ENCODE results near the gene WWOX. TPM values are rescaled to one million over a fixed set of nuclear protein-coding genes. Genes with fewer than 3 reads are reported as not detected.

Gene WWOX
- total RNA-seq, 1 experiment from 2014 or later: 35.6 TPM

DNA sequence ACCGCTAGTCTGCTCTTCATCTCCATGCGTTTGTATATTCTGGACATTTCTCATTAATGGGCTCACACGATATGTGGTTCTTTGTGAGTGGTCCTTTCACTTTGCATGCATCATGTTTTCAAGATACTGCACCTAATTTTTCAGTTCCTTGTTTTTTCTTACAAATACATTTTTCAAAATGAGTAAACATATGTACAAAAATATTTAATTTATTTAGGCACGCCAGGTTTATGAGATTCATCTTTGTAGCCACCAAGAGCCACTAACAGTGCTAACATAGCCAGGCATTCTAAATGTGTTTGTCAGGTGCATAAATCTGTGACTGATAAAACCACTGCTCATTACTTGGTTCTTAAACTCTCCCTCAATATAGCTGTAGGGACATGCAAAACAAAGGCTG is 375.3 kb downstream of the WWOX start:
- Histone ChIP-seq H3K79me2 (ENCODE audit: low read depth) (no peaks in the 10 kb centered on the region), H3F3A (ENCODE audit: insufficient read depth, low read depth) (no peaks in the 10 kb centered on the region), H4K20me1 (ENCODE audit: insufficient read depth) (no peaks in the 10 kb centered on the region; the same call in 1 of the 2 replicates), H2AFZ (no peak overlapping the region), H3K4me1 (replicated peaks; ENCODE audit: insufficient read depth) (no peaks in the 10 kb centered on the region), H3K27me3 (ENCODE audit: insufficient read depth, low read depth) (no peaks in the 10 kb centered on the region), H3K27ac (no peak overlapping the region), H3K9me3 (ENCODE audit: insufficient read depth, low read depth) (no peaks in the 10 kb centered on the region), H3K4me3 (no peak overlapping the region), H3K36me3 (ENCODE audit: low read depth) (no peaks in the 10 kb centered on the region), H3K4me2 (no peak overlapping the region), H3K9me2 (ENCODE audit: insufficient read depth) (no peaks in the 10 kb centered on the region)
- CTCF ChIA-PET: no interaction called here
- TF ChIP-seq CTCF (conservative IDR thresholded peaks at IDR 0.05) (no peak), EZH2 (IDR thresholded peaks at IDR 0.05; ENCODE audit: low read depth) (no peak)
- no TSS peak for BruUV-seq (replicated peaks)
- DNase-seq: no peak
- intact Hi-C loops (cut with micrococcal nuclease; ENCODE audit: unreplicated experiment): loop anchor here (10.0 kb wide), 1 partner anchor 1130 kb away; the partner anchor contains the start of gene MAF
- POLR2A ChIA-PET (ENCODE audit: unreplicated experiment): no interaction called here

GRCh38 chr16:78476615-78477014 is 377.2 kb downstream of the WWOX start:
- no peaks in the 10 kb centered on the region for H3K9me3 ChIP-seq (ENCODE audit: insufficient read depth, low read depth)
- DNase-seq: no peak
- no peaks in the 10 kb centered on the region for H3K36me3 ChIP-seq (ENCODE audit: low read depth)
- ChIA-PET POLR2A (ENCODE audit: unreplicated experiment) (no interaction called here), CTCF (no interaction called here)
- H3F3A ChIP-seq (ENCODE audit: insufficient read depth, low read depth): no peaks in the 10 kb centered on the region
- H3K9me2 ChIP-seq (ENCODE audit: insufficient read depth): no peaks in the 10 kb centered on the region
- H3K27me3 ChIP-seq (ENCODE audit: insufficient read depth, low read depth): no peaks in the 10 kb centered on the region
- H3K27ac ChIP-seq: no peak overlapping the region
- TF ChIP-seq CTCF (conservative IDR thresholded peaks at IDR 0.05): no peak
- no peak overlapping the region for H3K4me3 ChIP-seq
- intact Hi-C loops (cut with micrococcal nuclease; ENCODE audit: unreplicated experiment): loop anchor here (10.0 kb wide), 1 partner anchor 1128 kb away; the partner anchor contains the start of gene MAF
- H3K4me2 ChIP-seq: no peak overlapping the region
- no peaks in the 10 kb centered on the region for H3K4me1 ChIP-seq (replicated peaks; ENCODE audit: insufficient read depth)
- no TSS peak for BruUV-seq (replicated peaks)
- H2AFZ ChIP-seq: no peak overlapping the region
- H3K79me2 ChIP-seq (ENCODE audit: low read depth): no peaks in the 10 kb centered on the region
- H4K20me1 ChIP-seq (ENCODE audit: insufficient read depth): no peaks in the 10 kb centered on the region; the same call in 1 of the 2 replicates

- peak in 1 of 2 experiments; percentile 26 for DNase-seq
- Histone ChIP-seq H3K9me3 (ENCODE audit: insufficient read depth, low read depth) (no peaks in the 10 kb centered on the region), H3K27me3 (ENCODE audit: insufficient read depth, low read depth) (no peaks in the 10 kb centered on the region), H3K9me2 (ENCODE audit: insufficient read depth) (no peaks in the 10 kb centered on the region), H4K20me1 (ENCODE audit: insufficient read depth) (no peaks in the 10 kb centered on the region; the same call in 1 of the 2 replicates), H3K4me1 (replicated peaks; ENCODE audit: insufficient read depth) (no peaks in the 10 kb centered on the region), H3K36me3 (ENCODE audit: low read depth) (no peaks in the 10 kb centered on the region), H3K4me2 (no peak overlapping the region), H3K79me2 (ENCODE audit: low read depth) (no peaks in the 10 kb centered on the region), H3K4me3 (no peak overlapping the region), H2AFZ (no peak overlapping the region), H3K27ac (no peak overlapping the region), H3F3A (ENCODE audit: insufficient read depth, low read depth) (no peaks in the 10 kb centered on the region)
- ChIA-PET CTCF (interaction anchor here (0.6 to 1.1 kb wide), 2 partner anchors 18 to 1163 kb away, joined by 3 to 4 read pairs; no protein-coding TSS in a partner anchor), POLR2A (ENCODE audit: unreplicated experiment) (interaction anchor here (0.6 kb wide), 1 partner anchor 186 kb away, joined by 10 read pairs; no protein-coding TSS in a partner anchor)
- BruUV-seq (replicated peaks): no TSS peak
- intact Hi-C loops (cut with micrococcal nuclease; ENCODE audit: unreplicated experiment): loop anchor here (10.0 kb wide), 1 partner anchor 1126 kb away; the partner anchor contains the start of gene MAF
- peak; percentile 75 for TF ChIP-seq CTCF (conservative IDR thresholded peaks at IDR 0.05)
- TF ChIP-seq EZH2 (IDR thresholded peaks at IDR 0.05; ENCODE audit: low read depth): no peak
Measured at GRCh38 chr16:78478267-78478861, 378.9 kb downstream of the WWOX start.

Measured in PC-9 (cell line).